H9 (cell line): Measurements from ENCODE around the gene ITSN2. TPM values are rescaled to one million over a fixed set of nuclear protein-coding genes. Genes with fewer than 3 reads are reported as not detected.

Source experiments
- DNase-seq: peaks from one replicate; pipeline ENCODE4 v3.0.0-alpha.2; 2017
- H2AFZ ChIP-seq: one replicate; pipeline ENCODE4 v1.6.1; 2013; ENCODE audit warnings: mild to moderate bottlenecking, low read length, control low read depth, moderate library complexity
- H2AK5ac ChIP-seq: 2 replicates; pipeline ENCODE4 v1.6.1; 2013; ENCODE audit warnings: low read length, control low read depth, mixed read lengths; ENCODE audit not compliant: insufficient read length
- H2BK120ac ChIP-seq: one replicate; pipeline ENCODE4 v1.6.1; 2013; ENCODE audit warnings: low read depth, mild to moderate bottlenecking, low read length, control low read depth, inconsistent platforms; ENCODE audit not compliant: poor library complexity, severe bottlenecking
- H2BK12ac ChIP-seq: 2 replicates; pipeline ENCODE4 v1.6.1; 2013; ENCODE audit warnings: low read length, control low read depth, mixed read lengths, low read depth; ENCODE audit not compliant: insufficient read length
- H2BK15ac ChIP-seq: 2 replicates; pipeline ENCODE4 v1.6.1; 2013; ENCODE audit warnings: low read depth, low read length, control low read depth
- H2BK20ac ChIP-seq: one replicate; pipeline ENCODE4 v1.6.1; 2013; ENCODE audit warnings: low read depth, mild to moderate bottlenecking, low read length, control low read depth, inconsistent platforms; ENCODE audit not compliant: poor library complexity, severe bottlenecking
- H2BK5ac ChIP-seq: 2 replicates; pipeline ENCODE4 v1.6.1; 2013; ENCODE audit warnings: low read length, control low read depth, mixed read lengths; ENCODE audit not compliant: insufficient read length
- H3K14ac ChIP-seq: 2 replicates; pipeline ENCODE4 v1.6.1; 2013; ENCODE audit warnings: low read length, control low read depth; ENCODE audit not compliant: insufficient read depth
- H3K18ac ChIP-seq: 2 replicates; pipeline ENCODE4 v1.6.1; 2013; ENCODE audit warnings: low read depth, mild to moderate bottlenecking, mixed read lengths, low read length, control low read depth; ENCODE audit not compliant: insufficient read length
- H3K23ac ChIP-seq: 2 replicates; pipeline ENCODE4 v1.6.1; 2013; ENCODE audit warnings: low read length, control low read depth, mixed read lengths, low read depth; ENCODE audit not compliant: insufficient read length
- H3K23me2 ChIP-seq: 2 replicates; pipeline ENCODE4 v1.6.1; 2013; ENCODE audit warnings: low read depth, mild to moderate bottlenecking, mixed read lengths, low read length, control low read depth; ENCODE audit not compliant: insufficient read length, poor library complexity, severe bottlenecking
- H3K27ac ChIP-seq: 2 replicates; pipeline ENCODE4 v1.5.1; 2013; ENCODE audit warnings: low read length, control low read depth, mixed read lengths, low read depth; ENCODE audit not compliant: insufficient read length
- H3K27me3 ChIP-seq: 2 replicates; pipeline ENCODE4 v1.6.1; 2013; ENCODE audit warnings: low read length, control low read depth, inconsistent platforms; ENCODE audit not compliant: insufficient read depth
- H3K4ac ChIP-seq: 2 replicates; pipeline ENCODE4 v1.6.1; 2013; ENCODE audit warnings: low read depth, mild to moderate bottlenecking, control low read depth, inconsistent platforms, low read length, moderate library complexity
- H3K4me1 ChIP-seq: 2 replicates; pipeline ENCODE4 v1.6.1; 2013; ENCODE audit warnings: low read length, control low read depth, inconsistent platforms; ENCODE audit not compliant: insufficient read depth
- H3K4me2 ChIP-seq: 2 replicates; pipeline ENCODE4 v1.6.1; 2013; ENCODE audit warnings: low read length, control low read depth, mixed read lengths; ENCODE audit not compliant: insufficient read length, insufficient read depth
- H3K56ac ChIP-seq: 2 replicates; pipeline ENCODE4 v1.6.1; 2013; ENCODE audit warnings: low read depth, mild to moderate bottlenecking, mixed read lengths, low read length, control low read depth; ENCODE audit not compliant: insufficient read length
- H3K79me1 ChIP-seq: 2 replicates; pipeline ENCODE4 v1.6.1; 2013; ENCODE audit warnings: low read depth, mild to moderate bottlenecking, moderate library complexity, low read length, control low read depth, inconsistent platforms; ENCODE audit not compliant: insufficient read depth, poor library complexity, severe bottlenecking
- H3K79me2 ChIP-seq: 2 replicates; pipeline ENCODE4 v1.6.1; 2013; ENCODE audit warnings: low read length, control low read depth, inconsistent platforms; ENCODE audit not compliant: insufficient read depth
- H3K9ac ChIP-seq: 2 replicates; pipeline ENCODE4 v1.6.1; 2013; ENCODE audit warnings: low read length, control low read depth, mixed read lengths; ENCODE audit not compliant: insufficient read length; ENCODE audit errors: extremely low read depth
- H3K9me3 ChIP-seq: one replicate; pipeline ENCODE4 v1.6.1; 2013; ENCODE audit warnings: low read depth, low read length, inconsistent platforms; ENCODE audit not compliant: control insufficient read depth
- H3T11ph ChIP-seq: one replicate; pipeline ENCODE4 v1.6.1; 2013; ENCODE audit warnings: mild to moderate bottlenecking, low read length, control low read depth, inconsistent platforms
- H4K20me1 ChIP-seq: one replicate; pipeline ENCODE4 v1.6.1; 2013; ENCODE audit not compliant: control insufficient read depth, insufficient read length, insufficient read depth
- H4K5ac ChIP-seq: 2 replicates; pipeline ENCODE4 v1.6.1; 2013; ENCODE audit warnings: low read depth, mild to moderate bottlenecking, mixed read lengths, low read length, control low read depth; ENCODE audit not compliant: insufficient read length
- H4K8ac ChIP-seq: replicated peaks from 2 replicates; pipeline ENCODE4 v1.6.1; 2013; ENCODE audit warnings: low read length, control low read depth, mixed read lengths, low read depth; ENCODE audit not compliant: insufficient read length
- H4K91ac ChIP-seq: 2 replicates; pipeline ENCODE4 v1.6.1; 2013; ENCODE audit warnings: low read depth, mild to moderate bottlenecking, moderate library complexity, mixed read lengths, low read length, control low read depth; ENCODE audit not compliant: insufficient read length
- H3K27ac Mint-ChIP-seq, 3 experiments: 2 replicates in 2 of 3; 3 replicates in 1 of 3; pipeline ENCODE4 v1.8.0; 2020 to 2021; ENCODE audit warnings: mixed read lengths in 3 of 3, mild to moderate bottlenecking in 1 of 3, moderate library complexity in 1 of 3
- H3K27me3 Mint-ChIP-seq: 2 replicates; pipeline ENCODE4 v1.8.0; 2021; ENCODE audit warnings: low read depth, mild to moderate bottlenecking, moderate library complexity, mixed read lengths
- H3K36me3 Mint-ChIP-seq, 3 experiments: 2 replicates in 2 of 3; 3 replicates in 1 of 3; pipeline ENCODE4 v1.8.0; 2020 to 2021; ENCODE audit warnings: low read depth in 3 of 3, mixed read lengths in 3 of 3; ENCODE audit not compliant: insufficient read depth in 1 of 3
- H3K4me1 Mint-ChIP-seq, 2 experiments: 2 replicates each; pipeline ENCODE4 v1.8.0; 2020; ENCODE audit warnings: mixed read lengths in 2 of 2
- H3K4me3 Mint-ChIP-seq, 2 experiments: 2 replicates in 1 of 2; 3 replicates in 1 of 2; pipeline ENCODE4 v1.8.0; 2020 to 2021; ENCODE audit warnings: mild to moderate bottlenecking in 2 of 2, mixed read lengths in 2 of 2, moderate library complexity in 1 of 2
- H3K9me3 Mint-ChIP-seq, 2 experiments: 2 replicates in 1 of 2; 3 replicates in 1 of 2; pipeline ENCODE4 v1.8.0; 2020; ENCODE audit warnings: mild to moderate bottlenecking in 2 of 2, mixed read lengths in 2 of 2, moderate library complexity in 1 of 2
- WGBS: extraction: QIAGEN DNeasy Blood & Tissue Kit; methylation state at CpG from one replicate; pipeline ENCODE4 v1.1.7; 2013; ENCODE audit warnings: missing lambda C conversion rate, low lambda C conversion rate, mixed read lengths; ENCODE audit not compliant: insufficient read length; ENCODE audit errors: extremely low coverage; 5-methylcytosine and 5-hydroxymethylcytosine counted together
- total RNA-seq: library from RNA; stranded (reverse); gene quantifications from 2 replicates; pipeline ENCODE4 v1.2.1, GENCODE V29; 2021
- TF ChIP-seq, protein P1 (sequence below): fragments of 200-600 bp; sonication (generic); conservative IDR thresholded peaks from 3 replicates; pipeline ENCODE4 v1.8.0; 2021; ENCODE audit warnings: antibody characterized with exemption, mild to moderate bottlenecking

Gene ITSN2
- total RNA-seq, 1 experiment from 2014 or later: 17.0 TPM

DNA sequence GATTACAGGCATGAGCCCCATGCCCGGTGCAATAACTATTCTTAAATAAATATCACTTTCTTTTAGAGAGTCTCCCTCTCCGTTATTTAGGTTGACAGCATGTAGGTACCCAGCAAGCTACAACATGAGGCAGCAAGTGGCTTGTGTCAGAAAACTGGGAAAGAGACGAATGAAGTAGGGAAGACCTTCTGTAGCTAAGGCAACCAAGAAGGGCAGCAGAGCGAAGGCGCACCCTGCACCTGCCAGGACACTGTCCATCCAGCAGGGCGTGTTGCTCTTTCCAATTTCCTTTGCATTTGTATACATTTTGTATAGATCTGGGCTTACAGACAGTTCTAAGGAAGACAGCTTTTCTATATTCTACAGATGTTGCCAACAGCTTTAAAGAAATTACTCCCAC lies 137.4 kb downstream of the ITSN2 start:
- no peak overlapping the region for H3K4me3 Mint-ChIP-seq
- Histone ChIP-seq H2BK15ac (no peak overlapping the region), H3K18ac (no peak overlapping the region), H3K79me2 (no peaks in the 10 kb centered on the region), H2AK5ac (no peak overlapping the region), H3K27me3 (no peaks in the 10 kb centered on the region), H4K91ac (no peak overlapping the region), H3K4ac (no peak overlapping the region), H2BK120ac (no peak overlapping the region), H2BK20ac (no peak overlapping the region), H3T11ph (no peak overlapping the region), H3K14ac (no peak overlapping the region), H3K27ac (no peak overlapping the region), H3K79me1 (no peaks in the 10 kb centered on the region), H2BK5ac (no peak overlapping the region), H3K4me1 (no peaks in the 10 kb centered on the region; the same call in 1 of the 2 replicates), H3K23me2 (no peaks in the 10 kb centered on the region), H2BK12ac (no peak overlapping the region), H3K4me2 (no peak overlapping the region), H2AFZ (no peak overlapping the region), H4K5ac (no peak overlapping the region), H3K9ac (no peak overlapping the region), H4K8ac (no peak overlapping the region), H4K20me1 (no peaks in the 10 kb centered on the region), H3K23ac (no peak overlapping the region), H3K9me3 (no peaks in the 10 kb centered on the region), H3K56ac (no peak overlapping the region)
- no peaks in the 10 kb centered on the region for H3K4me1 Mint-ChIP-seq
- peak overlapping the region in 1 of 3 experiments; percentile 67; a peak in 1 of 7 replicates for H3K27ac Mint-ChIP-seq
- peaks cover 0 to 3% (median 0%) of the 10 kb centered on the region in 3 experiments; a peak in 1 of 7 replicates for H3K36me3 Mint-ChIP-seq
- no CpG with 5 or more reads among the region's 6 CpGs for WGBS
- H3K9me3 Mint-ChIP-seq: no peaks in the 10 kb centered on the region
- H3K27me3 Mint-ChIP-seq: no peaks in the 10 kb centered on the region
- TF ChIP-seq, protein P1, sequence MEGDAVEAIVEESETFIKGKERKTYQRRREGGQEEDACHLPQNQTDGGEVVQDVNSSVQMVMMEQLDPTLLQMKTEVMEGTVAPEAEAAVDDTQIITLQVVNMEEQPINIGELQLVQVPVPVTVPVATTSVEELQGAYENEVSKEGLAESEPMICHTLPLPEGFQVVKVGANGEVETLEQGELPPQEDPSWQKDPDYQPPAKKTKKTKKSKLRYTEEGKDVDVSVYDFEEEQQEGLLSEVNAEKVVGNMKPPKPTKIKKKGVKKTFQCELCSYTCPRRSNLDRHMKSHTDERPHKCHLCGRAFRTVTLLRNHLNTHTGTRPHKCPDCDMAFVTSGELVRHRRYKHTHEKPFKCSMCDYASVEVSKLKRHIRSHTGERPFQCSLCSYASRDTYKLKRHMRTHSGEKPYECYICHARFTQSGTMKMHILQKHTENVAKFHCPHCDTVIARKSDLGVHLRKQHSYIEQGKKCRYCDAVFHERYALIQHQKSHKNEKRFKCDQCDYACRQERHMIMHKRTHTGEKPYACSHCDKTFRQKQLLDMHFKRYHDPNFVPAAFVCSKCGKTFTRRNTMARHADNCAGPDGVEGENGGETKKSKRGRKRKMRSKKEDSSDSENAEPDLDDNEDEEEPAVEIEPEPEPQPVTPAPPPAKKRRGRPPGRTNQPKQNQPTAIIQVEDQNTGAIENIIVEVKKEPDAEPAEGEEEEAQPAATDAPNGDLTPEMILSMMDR: peak; percentile 16; the same call in 1 of the 3 replicates
- DNase-seq: no peak
